BE2C (cell line): Measurements from ENCODE around the gene SBK1.

Experiments
- DNase-seq: peaks from one replicate; pipeline ENCODE4 v3.0.0-alpha.2; 2020
- H3K27me3 ChIP-seq: fragments of 250-450 bp; sonication (Bioruptor Pico); 2 replicates; pipeline ENCODE4 v1.5.1; 2020; ENCODE audit warnings: mild to moderate bottlenecking
- H3K36me3 ChIP-seq: fragments of 250-450 bp; sonication (Bioruptor Pico); 2 replicates; pipeline ENCODE4 v1.5.1; 2020; ENCODE audit warnings: mild to moderate bottlenecking
- H3K4me1 ChIP-seq: fragments of 250-450 bp; sonication (Bioruptor Pico); 2 replicates; pipeline ENCODE4 v1.5.1; 2020
- H3K4me3 ChIP-seq: 2 replicates; pipeline ENCODE4 v1.5.1; 2011; ENCODE audit warnings: low read depth, low read length
- H3K9me3 ChIP-seq: fragments of 250-450 bp; sonication (Bioruptor Pico); 2 replicates; pipeline ENCODE4 v1.5.1; 2020
- TF ChIP-seq, protein P1 (sequence below): IDR thresholded peaks from 2 replicates; pipeline ENCODE4 v1.5.1; 2012; ENCODE audit warnings: mild to moderate bottlenecking, low read depth, low read length

The SBK1 gene

DNA sequence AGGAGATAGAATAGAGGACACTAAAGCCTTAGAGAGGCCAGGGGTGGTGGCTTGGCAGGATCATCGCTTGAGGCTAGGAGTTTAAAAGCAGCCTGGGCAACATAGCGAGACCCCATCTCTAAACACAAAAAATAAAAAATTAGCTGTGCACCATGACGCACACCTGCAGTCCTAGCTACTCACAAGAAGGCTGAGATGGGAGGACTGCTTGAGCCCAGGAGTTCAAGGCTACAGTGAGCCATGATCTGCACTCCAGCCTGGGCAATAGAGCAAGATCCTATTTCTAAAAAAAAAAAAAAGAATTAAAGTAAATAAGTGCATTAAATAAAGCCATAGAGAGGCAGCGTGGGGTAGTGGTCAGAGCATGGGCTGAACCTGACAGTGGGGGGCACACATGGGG, 19.1 kb downstream of the SBK1 start:
- no peak overlapping the region for H3K4me3 ChIP-seq
- TF ChIP-seq, protein P1, sequence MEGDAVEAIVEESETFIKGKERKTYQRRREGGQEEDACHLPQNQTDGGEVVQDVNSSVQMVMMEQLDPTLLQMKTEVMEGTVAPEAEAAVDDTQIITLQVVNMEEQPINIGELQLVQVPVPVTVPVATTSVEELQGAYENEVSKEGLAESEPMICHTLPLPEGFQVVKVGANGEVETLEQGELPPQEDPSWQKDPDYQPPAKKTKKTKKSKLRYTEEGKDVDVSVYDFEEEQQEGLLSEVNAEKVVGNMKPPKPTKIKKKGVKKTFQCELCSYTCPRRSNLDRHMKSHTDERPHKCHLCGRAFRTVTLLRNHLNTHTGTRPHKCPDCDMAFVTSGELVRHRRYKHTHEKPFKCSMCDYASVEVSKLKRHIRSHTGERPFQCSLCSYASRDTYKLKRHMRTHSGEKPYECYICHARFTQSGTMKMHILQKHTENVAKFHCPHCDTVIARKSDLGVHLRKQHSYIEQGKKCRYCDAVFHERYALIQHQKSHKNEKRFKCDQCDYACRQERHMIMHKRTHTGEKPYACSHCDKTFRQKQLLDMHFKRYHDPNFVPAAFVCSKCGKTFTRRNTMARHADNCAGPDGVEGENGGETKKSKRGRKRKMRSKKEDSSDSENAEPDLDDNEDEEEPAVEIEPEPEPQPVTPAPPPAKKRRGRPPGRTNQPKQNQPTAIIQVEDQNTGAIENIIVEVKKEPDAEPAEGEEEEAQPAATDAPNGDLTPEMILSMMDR, result no peak
- H3K4me1 ChIP-seq, result no peaks in the 10 kb centered on the region
- no peaks in the 10 kb centered on the region for H3K9me3 ChIP-seq
- DNase-seq, result no peak
- no peaks in the 10 kb centered on the region for H3K27me3 ChIP-seq
- H3K36me3 ChIP-seq, result no peaks in the 10 kb centered on the region

DNA sequence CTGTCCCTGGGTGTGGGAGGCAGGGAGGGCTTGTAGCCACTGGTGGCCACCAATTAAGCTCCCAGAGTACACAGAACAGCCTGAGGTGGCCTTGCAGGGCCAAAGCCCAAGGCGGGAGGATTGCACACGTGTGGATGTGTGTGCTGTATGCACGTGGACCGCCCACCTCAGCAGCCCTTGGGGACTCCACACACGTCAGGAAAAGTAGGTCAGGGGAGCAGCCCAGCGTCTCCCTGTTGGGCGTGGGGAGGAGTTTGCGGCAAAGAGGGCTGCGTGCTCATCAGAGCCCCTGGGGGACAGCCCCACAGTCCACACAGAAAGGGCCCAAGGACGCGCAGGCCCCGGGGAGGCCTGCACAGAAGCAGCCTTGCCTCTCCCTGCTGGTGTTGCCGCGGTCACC, 19.6 kb downstream of the SBK1 start:
- Histone ChIP-seq H3K36me3 (no peaks in the 10 kb centered on the region), H3K4me1 (no peaks in the 10 kb centered on the region), H3K4me3 (no peak overlapping the region), H3K9me3 (no peaks in the 10 kb centered on the region), H3K27me3 (no peaks in the 10 kb centered on the region)
- TF ChIP-seq, protein P1, result no peak
- peak; percentile 27 for DNase-seq

DNA sequence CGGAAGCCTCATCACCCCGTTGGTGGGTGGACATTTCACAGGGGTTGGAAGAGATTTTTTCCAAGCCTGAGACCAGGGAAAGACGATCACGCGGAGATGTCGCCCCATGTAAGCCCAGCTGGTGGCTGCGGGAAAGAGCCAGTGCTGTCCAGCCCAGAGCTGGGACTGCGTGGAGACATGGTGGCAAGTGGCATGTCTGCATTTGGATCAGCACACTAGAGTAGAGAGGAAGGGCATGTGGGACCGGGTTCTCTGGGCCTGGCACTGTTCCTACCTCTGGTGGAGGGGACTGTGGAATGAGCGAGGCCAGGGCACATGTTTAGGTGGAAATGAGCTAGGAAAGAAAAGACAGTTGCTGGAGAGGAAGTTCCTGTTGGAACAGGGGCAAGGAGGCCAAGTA, 20.0 kb downstream of the SBK1 start:
- TF ChIP-seq, protein P1, result no peak
- H3K27me3 ChIP-seq, result no peaks in the 10 kb centered on the region
- H3K36me3 ChIP-seq, result no peaks in the 10 kb centered on the region
- no peaks in the 10 kb centered on the region for H3K9me3 ChIP-seq
- H3K4me3 ChIP-seq, result no peak overlapping the region
- DNase-seq, result no peak
- H3K4me1 ChIP-seq, result no peaks in the 10 kb centered on the region

DNA sequence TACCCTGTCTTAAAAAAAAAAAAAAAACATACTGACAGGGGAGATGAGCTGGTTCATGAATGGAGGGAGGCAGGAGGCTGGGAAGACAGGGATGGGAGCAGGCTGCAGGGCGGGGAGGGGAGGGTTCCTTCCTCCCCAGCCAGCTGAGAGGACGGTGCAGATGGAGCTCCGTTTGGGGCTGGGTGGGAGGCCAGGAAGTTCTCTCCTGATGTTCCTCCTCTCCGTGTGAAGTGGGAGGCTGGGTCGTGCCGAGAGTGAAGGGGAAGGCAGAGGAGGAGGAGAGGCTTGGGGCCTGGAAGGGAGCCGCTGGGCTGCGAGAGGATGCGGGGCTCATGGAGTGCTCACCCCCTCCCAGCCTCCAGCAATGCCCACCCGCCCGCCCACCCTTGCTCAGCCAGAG, 21.3 kb downstream of the SBK1 start:
- TF ChIP-seq, protein P1, result no peak
- Histone ChIP-seq H3K36me3 (no peaks in the 10 kb centered on the region), H3K9me3 (no peaks in the 10 kb centered on the region), H3K4me3 (no peak overlapping the region), H3K27me3 (no peaks in the 10 kb centered on the region), H3K4me1 (no peaks in the 10 kb centered on the region)
- no peak for DNase-seq

DNA sequence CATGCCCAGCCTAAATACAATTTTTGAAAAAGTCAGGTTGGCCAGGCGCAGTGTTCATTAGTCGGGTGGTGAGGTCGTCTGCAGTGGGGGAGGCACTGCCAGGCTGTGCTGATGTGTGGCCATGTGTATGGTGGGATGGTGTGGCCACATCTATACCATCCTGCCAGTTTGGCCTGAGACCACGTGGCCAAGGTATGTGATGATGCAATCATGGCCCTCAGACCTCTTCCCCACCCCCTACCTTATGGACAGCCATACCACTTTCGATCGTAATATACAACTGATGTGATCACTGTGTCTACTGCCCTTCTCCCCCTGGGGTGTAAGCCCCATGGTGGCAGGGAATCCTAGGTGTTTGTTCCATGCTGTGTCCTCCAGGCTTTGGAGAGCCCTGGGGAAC, 23.7 kb downstream of the SBK1 start:
- Histone ChIP-seq H3K4me3 (no peak overlapping the region), H3K36me3 (no peaks in the 10 kb centered on the region), H3K9me3 (no peaks in the 10 kb centered on the region), H3K4me1 (no peaks in the 10 kb centered on the region), H3K27me3 (no peaks in the 10 kb centered on the region)
- no peak for DNase-seq
- TF ChIP-seq, protein P1, result no peak

DNA sequence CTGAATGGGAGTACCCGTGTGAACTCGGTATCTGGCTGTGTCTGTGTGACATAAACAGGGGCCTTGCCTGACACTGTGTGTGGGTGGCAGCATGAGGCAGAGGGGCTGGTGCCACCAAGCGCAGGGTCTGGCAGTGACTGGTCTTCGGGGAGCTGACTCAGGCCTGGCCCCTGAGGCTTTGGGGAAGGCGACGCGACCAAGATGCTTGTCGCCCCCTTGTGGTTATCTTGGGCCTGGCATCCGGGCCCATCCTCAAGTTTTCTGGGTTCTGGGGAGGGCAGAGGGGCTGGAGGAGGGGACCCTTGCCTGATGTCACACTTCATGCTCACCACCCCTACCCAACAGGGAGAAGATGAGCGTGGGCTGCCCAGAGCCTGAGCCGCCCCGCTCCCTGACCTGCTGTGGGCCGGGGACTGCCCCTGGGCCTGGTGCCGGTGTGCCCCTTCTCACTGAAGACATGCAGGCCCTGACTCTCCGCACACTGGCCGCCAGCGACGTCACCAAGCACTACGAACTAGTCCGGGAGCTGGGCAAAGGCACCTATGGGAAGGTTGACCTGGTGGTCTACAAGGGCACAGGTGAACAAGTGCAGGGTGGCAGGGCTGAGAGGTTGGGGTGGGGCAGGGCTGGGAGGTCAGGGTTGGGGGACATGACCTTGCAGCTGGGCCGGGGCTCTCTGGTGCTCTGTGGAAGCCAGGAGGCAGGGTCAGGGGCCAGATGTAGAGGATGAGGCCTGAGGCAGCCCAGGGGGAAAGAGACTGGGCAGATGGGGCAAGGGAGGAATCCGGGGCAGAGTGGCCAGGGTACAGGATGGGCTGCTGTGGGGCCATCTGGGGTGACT, 24.9 kb downstream of the SBK1 start:
- H3K4me3 ChIP-seq, result no peak overlapping the region
- no peaks in the 10 kb centered on the region for H3K9me3 ChIP-seq
- peak; percentile 85 for DNase-seq
- TF ChIP-seq, protein P1, result peak; percentile 90
- no peaks in the 10 kb centered on the region for H3K4me1 ChIP-seq
- H3K36me3 ChIP-seq, result no peaks in the 10 kb centered on the region
- no peaks in the 10 kb centered on the region for H3K27me3 ChIP-seq
